Measurements from ENCODE around the gene MAGEB2.

MAGEB2 gene, protein sequence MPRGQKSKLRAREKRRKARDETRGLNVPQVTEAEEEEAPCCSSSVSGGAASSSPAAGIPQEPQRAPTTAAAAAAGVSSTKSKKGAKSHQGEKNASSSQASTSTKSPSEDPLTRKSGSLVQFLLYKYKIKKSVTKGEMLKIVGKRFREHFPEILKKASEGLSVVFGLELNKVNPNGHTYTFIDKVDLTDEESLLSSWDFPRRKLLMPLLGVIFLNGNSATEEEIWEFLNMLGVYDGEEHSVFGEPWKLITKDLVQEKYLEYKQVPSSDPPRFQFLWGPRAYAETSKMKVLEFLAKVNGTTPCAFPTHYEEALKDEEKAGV

DNA sequence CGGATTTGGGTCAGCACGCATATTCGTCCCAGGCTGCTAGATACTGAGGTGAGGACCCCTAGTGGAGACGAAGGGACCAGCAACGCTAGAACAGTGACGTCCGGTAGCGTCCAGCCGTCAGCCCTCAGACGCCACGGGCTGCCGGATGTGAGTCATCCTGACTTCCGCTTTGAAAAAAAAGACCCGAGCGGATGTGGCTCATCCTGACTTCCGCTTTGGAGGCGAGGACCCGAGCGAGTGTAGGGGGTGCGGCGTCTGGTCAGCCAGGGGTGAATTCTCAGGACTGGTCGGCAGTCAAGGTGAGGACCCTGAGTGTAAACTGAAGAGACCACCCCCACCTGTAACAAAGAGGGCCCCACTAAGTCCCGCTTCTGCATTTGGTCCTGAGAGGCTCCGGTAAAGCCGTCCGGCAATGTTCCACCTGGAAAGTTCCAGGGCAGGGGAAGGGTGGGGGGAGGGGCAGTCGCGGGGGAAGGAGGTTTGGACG lies at the start of gene MAGEB2:
TSS of gene MAGEB2 (plus strand) at position 207 of the 487 bp plus-strand sequence. CDS start 3,018 bp downstream, outside the sequence.
- Histone ChIP-seq H3K4me1 (ENCODE audit: insufficient read depth, low read length, severe bottlenecking) (no peaks in the 10 kb centered on the region), H3F3A (ENCODE audit: insufficient read depth, low read length) (no peaks in the 10 kb centered on the region), H3K9me3 (ENCODE audit: low read length) (no peaks in the 10 kb centered on the region), H3K79me2 (ENCODE audit: insufficient read depth, low read length) (no peaks in the 10 kb centered on the region), H2AFZ (ENCODE audit: low read length) (no peak within 1 kb of the TSS), H3K4me3 (ENCODE audit: low read depth, low read length, poor library complexity, severe bottlenecking) (no peak within 1 kb of the TSS), H3K9me2 (ENCODE audit: low read depth, low read length) (no peaks in the 10 kb centered on the region), H3K9ac (ENCODE audit: low read length) (no peak within 1 kb of the TSS), H3K36me3 (ENCODE audit: insufficient read depth, low read length) (no peaks in the 10 kb centered on the region), H3K4me2 (ENCODE audit: low read length) (no peak within 1 kb of the TSS), H4K20me1 (ENCODE audit: insufficient read depth, low read length) (no peaks in the 10 kb centered on the region), H3K27ac (ENCODE audit: low read depth, low read length, poor library complexity, severe bottlenecking) (no peak within 1 kb of the TSS), H3K27me3 (ENCODE audit: insufficient read depth, low read length) (no peaks in the 10 kb centered on the region)
- TF ChIP-seq, protein P1, sequence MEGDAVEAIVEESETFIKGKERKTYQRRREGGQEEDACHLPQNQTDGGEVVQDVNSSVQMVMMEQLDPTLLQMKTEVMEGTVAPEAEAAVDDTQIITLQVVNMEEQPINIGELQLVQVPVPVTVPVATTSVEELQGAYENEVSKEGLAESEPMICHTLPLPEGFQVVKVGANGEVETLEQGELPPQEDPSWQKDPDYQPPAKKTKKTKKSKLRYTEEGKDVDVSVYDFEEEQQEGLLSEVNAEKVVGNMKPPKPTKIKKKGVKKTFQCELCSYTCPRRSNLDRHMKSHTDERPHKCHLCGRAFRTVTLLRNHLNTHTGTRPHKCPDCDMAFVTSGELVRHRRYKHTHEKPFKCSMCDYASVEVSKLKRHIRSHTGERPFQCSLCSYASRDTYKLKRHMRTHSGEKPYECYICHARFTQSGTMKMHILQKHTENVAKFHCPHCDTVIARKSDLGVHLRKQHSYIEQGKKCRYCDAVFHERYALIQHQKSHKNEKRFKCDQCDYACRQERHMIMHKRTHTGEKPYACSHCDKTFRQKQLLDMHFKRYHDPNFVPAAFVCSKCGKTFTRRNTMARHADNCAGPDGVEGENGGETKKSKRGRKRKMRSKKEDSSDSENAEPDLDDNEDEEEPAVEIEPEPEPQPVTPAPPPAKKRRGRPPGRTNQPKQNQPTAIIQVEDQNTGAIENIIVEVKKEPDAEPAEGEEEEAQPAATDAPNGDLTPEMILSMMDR (IDR thresholded peaks at IDR 0.05; ENCODE audit: low read length), result peak; percentile 27; the same call in 1 of the 2 replicates
- no peak for TF ChIP-seq EZH2 (IDR thresholded peaks at IDR 0.05; ENCODE audit: borderline replicate concordance, low read length)

DNA sequence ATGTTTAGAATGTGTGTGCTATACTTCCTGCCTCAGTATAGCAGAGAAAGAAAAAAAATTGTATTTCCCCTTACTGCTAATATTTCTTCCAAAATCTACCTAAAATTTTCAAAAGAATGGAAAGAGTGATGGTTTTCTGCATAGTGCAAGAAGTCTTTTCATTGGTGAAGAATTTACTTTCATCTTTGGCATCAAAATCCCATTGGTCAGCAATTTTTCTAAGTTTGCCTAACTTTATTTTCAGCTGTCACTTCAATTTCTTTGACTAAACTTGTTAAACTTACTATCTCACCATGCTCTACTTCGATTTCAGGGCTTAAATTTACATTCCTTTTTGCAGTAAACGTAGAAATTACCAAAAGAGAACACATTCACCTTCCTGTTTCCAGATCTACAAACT lies 44.5 kb upstream of the MAGEB2 start:
- no peak for TF ChIP-seq EZH2 (IDR thresholded peaks at IDR 0.05; ENCODE audit: borderline replicate concordance, low read length)
- TF ChIP-seq, protein P1 (IDR thresholded peaks at IDR 0.05; ENCODE audit: low read length), result no peak
- Histone ChIP-seq H3K9me2 (ENCODE audit: low read depth, low read length) (no peaks in the 10 kb centered on the region), H3K36me3 (ENCODE audit: insufficient read depth, low read length) (no peaks in the 10 kb centered on the region), H3K27ac (ENCODE audit: low read depth, low read length, poor library complexity, severe bottlenecking) (no peak overlapping the region), H4K20me1 (ENCODE audit: insufficient read depth, low read length) (no peaks in the 10 kb centered on the region), H3K79me2 (ENCODE audit: insufficient read depth, low read length) (no peaks in the 10 kb centered on the region), H2AFZ (ENCODE audit: low read length) (no peak overlapping the region), H3K4me2 (ENCODE audit: low read length) (no peak overlapping the region), H3K9me3 (ENCODE audit: low read length) (no peaks in the 10 kb centered on the region), H3F3A (ENCODE audit: insufficient read depth, low read length) (no peaks in the 10 kb centered on the region), H3K4me3 (ENCODE audit: low read depth, low read length, poor library complexity, severe bottlenecking) (no peak overlapping the region), H3K27me3 (ENCODE audit: insufficient read depth, low read length) (no peaks in the 10 kb centered on the region), H3K4me1 (ENCODE audit: insufficient read depth, low read length, severe bottlenecking) (no peaks in the 10 kb centered on the region), H3K9ac (ENCODE audit: low read length) (no peak overlapping the region)

DNA sequence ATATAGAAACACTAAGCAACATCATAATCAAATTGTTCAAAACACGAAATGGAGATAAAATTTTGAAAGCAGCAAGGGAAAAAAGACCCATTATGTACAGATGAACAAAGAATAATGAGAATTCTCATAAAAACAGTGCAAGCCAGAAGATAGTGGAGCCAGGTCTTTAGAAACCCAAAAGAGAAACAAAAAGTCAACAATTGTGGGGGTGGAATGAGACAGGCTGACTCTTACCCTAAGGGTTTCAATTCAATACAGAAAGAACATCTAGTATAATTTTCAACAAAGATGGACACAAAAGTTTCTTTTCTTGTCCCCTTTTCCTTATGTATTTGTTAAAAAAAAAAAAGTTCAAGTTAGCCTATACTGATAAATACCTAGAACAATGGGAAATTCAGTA lies 34.0 kb upstream of the MAGEB2 start:
- Histone ChIP-seq H2AFZ (ENCODE audit: low read length) (no peak overlapping the region), H3K27me3 (ENCODE audit: insufficient read depth, low read length) (no peaks in the 10 kb centered on the region), H3K9me2 (ENCODE audit: low read depth, low read length) (no peaks in the 10 kb centered on the region), H3K4me1 (ENCODE audit: insufficient read depth, low read length, severe bottlenecking) (no peaks in the 10 kb centered on the region), H3K9ac (ENCODE audit: low read length) (no peak overlapping the region), H4K20me1 (ENCODE audit: insufficient read depth, low read length) (no peaks in the 10 kb centered on the region), H3K79me2 (ENCODE audit: insufficient read depth, low read length) (no peaks in the 10 kb centered on the region), H3K36me3 (ENCODE audit: insufficient read depth, low read length) (no peaks in the 10 kb centered on the region), H3K4me3 (ENCODE audit: low read depth, low read length, poor library complexity, severe bottlenecking) (no peak overlapping the region), H3K4me2 (ENCODE audit: low read length) (no peak overlapping the region), H3F3A (ENCODE audit: insufficient read depth, low read length) (no peaks in the 10 kb centered on the region), H3K27ac (ENCODE audit: low read depth, low read length, poor library complexity, severe bottlenecking) (no peak overlapping the region), H3K9me3 (ENCODE audit: low read length) (no peaks in the 10 kb centered on the region)
- no peak for TF ChIP-seq EZH2 (IDR thresholded peaks at IDR 0.05; ENCODE audit: borderline replicate concordance, low read length)
- TF ChIP-seq, protein P1 (IDR thresholded peaks at IDR 0.05; ENCODE audit: low read length), result no peak
